NK-92 (cell line): ENCODE data around the gene CCL13.

Experiments used
- DNase-seq: peaks from one replicate; lab custom pipeline; 2025; ENCODE audit not compliant: unreplicated experiment; lab: John Stamatoyannopoulos, UW

Gene CCL13

GRCh38 chr17:34383216-34383615 lies 26.9 kb downstream of the CCL13 start:
- no peak for DNase-seq

GRCh38 chr17:34384271-34384670 lies 28.0 kb downstream of the CCL13 start:
- DNase-seq, result no peak

- no peak for DNase-seq
Measured at GRCh38 chr17:34384822-34385605, 28.7 kb downstream of the CCL13 start.

GRCh38 chr17:34386343-34386696 lies 30.0 kb downstream of the CCL13 start:
- no peak for DNase-seq

GRCh38 chr17:34386697-34387550 lies 30.6 kb downstream of the CCL13 start:
- no peak for DNase-seq

- DNase-seq, result no peak
Measured at GRCh38 chr17:34387566-34387965, 31.3 kb downstream of the CCL13 start.

GRCh38 chr17:34389126-34389750 lies 33.0 kb downstream of the CCL13 start:
- DNase-seq, result no peak

DNA sequence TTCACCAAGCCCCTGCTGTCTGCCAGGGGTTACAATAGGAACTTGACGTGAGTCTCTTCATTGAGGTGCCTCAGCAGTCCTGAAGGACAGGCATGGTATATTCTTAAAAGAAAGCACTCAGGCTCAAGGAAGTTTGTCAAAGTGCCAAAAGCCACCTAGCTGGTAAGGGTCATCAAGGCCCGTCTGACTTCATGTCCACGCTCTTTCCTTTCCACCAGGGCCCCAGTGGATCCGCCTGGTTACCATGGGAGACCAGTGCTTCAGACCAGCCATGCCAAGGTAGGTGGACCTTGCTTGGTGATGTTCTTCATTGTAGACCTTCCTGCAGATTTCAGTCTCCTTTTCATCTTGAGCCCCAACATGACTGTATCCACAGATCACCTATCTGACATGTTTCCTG lies 34.4 kb downstream of the CCL13 start:
- no peak for DNase-seq

- no peak for DNase-seq
Measured at GRCh38 chr17:34391241-34391640, 35.0 kb downstream of the CCL13 start.

GRCh38 chr17:34393401-34393800 lies 37.1 kb downstream of the CCL13 start:
- no peak for DNase-seq

- DNase-seq, result no peak
Measured at GRCh38 chr17:34397265-34397664, 41.0 kb downstream of the CCL13 start.

DNA sequence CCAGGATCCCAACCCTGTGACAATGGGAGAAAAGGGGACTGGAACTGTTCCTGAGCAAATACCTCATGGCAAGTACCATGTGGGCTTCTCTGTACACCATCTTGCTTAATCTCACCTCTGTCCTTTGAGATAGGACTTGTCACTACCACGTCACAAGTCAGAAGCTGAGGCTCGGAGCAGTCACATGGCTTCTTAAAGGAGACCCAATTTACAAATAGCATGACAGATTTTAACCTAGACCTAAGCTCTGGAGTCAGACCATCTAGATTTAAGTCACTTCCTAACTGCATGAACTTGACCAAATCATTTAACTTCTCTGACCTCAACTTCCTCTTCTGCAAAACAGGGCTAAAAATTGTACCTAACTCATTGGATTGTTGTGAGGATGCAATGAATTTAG lies 42.7 kb downstream of the CCL13 start:
- no peak for DNase-seq

- no peak for DNase-seq
Measured at GRCh38 chr17:34399725-34400124, 43.4 kb downstream of the CCL13 start.

DNA sequence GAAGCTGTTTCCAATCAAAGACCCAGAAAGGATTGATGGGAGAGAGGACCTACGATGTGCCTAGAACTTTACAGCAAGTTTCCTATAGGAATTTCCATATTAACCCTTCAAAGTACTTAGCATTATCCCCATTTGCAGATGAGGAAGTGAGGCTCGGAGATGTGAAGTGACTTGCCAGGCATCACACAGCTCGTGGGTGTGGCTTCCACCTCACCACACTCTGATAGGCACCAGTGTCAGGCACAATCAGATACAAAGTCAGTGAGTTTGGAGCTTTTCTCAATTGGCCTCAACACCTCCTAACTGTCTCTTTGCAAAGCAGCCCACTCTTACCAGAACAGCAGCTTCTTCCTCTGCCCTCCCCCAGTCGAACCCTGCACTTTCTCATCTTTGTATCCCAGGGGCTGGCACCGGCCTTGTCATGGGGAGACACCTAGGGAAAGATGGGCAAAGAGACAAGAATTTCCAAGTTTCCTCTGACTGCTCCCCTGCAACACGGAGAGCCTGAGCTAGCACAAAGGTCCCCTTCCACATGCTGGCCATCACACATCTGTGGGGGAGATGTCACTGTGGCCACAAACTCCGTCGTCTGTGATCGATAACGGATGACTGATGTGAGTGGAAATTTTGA lies 44.1 kb downstream of the CCL13 start:
- DNase-seq, result no peak

DNA sequence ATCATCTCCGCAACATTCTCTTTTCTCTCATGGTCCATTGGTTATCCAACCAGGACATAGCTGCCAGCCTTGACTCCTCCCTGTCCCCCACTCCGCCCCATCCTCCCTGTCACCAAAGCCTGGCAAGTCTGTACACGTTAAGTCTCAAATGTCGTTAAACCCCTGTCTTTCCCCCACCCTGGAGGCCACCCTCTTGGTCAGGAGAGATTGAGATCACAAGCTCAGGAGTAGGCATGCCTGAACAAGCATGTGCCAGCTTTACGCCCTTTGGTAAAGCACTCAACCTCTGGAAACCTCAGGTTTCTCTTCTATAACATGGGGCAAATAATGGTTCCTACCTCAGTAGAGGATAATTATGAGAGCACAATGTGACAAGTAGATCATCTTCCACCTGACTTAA lies 44.9 kb downstream of the CCL13 start:
- no peak for DNase-seq

GRCh38 chr17:34403006-34403405 lies 46.7 kb downstream of the CCL13 start:
- no peak for DNase-seq

- no peak for DNase-seq
Measured at GRCh38 chr17:34406226-34406625, 49.9 kb downstream of the CCL13 start.
